NCI-H1105 treated with DMSO at 0.1 percent for 48 hours (cell line): ENCODE data around the gene ASTL.

Experiments
- DNase-seq: peaks from one replicate; lab custom pipeline; 2025; lab: John Stamatoyannopoulos, UW

The ASTL gene

DNA sequence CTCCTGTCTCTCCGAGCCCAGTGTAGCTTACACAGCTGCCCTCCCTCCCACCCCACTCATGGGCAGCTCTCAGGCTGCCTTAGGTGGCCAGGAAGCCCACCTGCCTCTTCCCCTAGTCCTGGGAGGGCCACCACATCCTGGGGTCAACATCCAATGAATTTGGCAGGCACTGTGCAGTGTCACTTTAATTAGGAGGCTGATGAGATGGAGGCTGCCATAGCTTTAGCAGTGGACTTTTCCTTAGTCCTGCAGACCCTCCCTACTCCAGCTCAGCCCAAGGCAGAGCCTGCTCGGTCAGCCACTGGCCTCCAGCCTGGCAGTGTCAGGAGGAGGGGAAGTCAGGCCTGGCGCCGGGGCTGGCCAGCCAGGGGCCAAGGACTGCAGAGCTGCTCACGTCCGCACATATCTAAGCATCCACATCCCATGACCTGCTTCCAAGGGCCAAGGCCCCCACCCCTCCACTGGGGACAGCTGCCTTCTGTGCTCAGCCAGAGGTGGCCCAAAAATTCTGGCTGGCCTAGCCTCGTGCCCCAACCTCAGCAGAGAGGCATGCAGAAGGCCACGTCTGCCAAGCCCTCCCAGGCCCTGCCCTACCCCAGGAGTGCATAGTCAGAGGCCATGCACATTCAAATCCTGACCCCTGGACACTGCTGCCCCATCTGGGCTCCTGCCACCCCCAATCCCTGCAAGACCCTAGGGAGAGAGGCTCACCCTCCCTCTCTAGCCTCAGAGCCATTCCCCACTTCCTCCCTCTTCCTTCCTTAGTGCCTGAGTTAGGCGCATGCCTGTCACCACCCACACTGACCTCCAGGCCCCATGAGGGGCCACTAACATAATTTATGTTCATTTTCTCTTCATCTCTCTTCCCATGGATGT, 55.0 kb downstream of the ASTL start:
- DNase-seq: no peak

DNA sequence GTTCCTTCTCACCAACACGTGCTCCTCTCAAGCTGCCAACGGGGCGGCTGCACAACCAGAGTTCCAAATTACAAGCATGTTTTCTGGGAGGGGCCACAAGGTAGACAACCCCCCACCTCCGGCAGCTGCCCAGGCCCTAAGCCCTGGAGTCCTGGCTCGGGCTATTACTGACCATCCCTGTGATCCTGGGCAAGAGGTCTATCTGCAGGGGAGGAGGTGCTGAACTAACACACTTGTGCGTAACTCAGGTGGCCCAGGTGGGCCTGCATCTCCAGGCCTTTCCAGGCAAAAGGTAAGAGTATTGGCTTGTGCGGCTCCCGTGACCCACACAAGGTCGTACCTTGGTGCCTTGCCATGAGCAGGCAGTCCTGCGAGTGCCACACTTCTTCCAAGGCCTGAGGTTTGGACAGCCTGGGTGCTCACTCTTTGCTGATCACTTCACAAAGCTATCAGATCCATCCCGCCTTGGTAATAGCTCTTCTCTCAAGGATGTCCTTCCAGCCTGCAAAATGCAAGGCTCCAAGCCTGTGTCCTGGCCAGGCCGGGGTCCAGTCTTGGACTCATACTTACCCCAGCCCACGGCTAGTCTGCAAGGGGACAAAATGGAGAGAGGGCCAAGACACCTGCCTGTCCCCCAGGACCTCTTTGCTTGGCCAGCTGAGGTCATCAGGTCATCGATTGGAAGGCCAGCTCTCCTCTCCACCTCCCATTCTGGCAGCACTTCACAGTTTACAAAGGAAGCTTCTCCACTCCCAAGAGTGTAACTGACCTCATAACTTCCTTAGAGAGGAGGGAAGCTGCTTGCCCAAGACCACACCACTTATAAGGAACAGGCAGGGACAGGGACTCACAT, 55.9 kb downstream of the ASTL start:
- DNase-seq: no peak

DNA sequence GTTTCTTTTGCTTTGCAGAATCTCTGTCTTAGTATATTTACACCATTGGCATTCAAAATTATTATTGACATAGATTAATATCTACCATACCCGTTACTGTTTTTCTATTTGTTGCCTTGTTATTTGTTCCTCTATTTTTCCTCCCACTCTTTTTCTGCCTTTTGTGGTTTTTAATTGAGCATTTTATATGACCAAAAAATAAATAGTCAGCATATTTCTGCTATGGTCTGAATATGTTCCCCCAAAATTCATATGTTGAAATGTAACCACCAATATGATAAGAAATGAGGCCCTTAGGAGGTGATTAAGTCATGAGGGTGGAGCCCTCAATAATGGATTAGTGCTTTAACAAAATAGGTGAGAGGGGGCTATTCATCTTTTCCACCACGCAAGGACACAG, 57.3 kb downstream of the ASTL start:
- DNase-seq: no peak

DNA sequence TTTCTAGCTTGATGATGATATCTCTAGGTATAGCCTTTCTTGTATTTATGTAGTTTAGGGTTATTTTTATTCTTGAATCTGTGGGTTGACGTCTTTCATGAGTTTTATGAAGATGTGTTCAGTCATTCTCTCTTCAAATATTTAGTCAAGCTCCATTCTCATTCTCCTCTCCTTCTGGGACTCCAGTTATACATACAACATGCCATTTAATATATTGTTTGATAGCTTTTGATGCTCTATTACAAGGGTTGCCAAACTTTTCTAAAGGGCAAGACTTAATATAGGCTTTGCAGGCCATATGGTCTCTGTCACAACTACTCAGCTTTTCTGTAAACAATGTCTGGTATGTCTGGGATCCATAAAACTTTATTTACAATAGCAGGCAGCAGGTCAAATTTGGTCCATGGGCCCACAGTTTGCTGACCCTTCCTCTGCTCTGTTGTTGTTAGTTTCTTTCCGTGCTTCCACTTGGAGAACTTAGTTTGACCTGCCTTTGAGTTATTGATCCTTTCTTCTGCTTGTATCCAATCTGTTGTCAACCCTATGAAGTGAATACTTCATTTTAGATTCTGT, 63.0 kb downstream of the ASTL start:
- no peak for DNase-seq

DNA sequence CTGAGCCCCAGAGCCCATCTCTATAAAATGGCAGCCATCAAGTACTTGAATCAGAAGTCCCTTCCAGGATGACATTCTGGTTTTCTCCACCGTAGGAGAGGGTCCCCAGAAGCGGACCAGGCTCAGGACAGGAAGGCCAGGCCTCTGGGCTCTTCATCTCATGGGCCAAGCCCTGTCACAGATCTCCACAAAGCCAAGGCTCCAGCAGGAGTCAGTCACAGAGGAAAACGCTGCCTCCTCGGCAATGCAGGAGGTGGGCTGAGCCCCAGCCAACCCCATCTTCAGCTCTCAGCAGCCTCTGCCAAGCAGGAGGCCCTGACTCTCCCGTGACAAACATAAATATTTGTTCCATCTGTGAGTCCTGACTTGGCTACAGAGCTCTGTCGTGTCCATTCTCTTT, 64.1 kb downstream of the ASTL start:
- DNase-seq: no peak

DNA sequence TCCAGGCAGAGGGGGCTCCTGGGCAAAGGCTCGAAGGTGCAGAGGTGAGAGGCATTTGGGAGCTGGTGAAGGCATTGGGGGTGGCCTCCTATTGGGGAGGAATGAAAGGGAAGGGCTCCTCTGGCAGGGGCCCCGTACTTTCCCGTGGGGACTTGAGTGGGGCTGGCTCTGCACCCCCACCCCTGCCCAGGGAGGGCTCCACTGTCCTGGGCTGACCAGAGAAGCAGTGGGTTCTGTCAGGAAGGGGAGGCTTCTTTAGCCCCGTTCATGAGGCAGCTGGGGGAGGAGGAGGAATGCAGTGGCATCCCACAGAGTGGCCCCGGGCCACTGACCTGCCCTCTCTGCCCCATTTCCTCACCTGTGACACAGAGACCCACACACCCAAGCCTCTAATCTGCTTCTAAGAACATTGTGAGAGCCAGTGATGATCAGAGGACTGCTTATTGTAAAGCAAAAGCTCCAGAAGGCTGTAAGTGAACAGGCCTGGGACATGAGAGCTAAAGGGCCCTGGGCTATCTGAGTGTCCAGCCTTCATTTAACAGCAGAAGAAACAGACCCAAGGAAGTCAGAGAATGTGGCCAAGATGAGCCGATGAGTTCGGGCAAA, 65.0 kb downstream of the ASTL start:
- no peak for DNase-seq
